ENCODE data around the gene SLC20A1. TPM values are rescaled to one million over a fixed set of nuclear protein-coding genes. Genes with fewer than 3 reads are reported as not detected.

SLC20A1 gene, protein sequence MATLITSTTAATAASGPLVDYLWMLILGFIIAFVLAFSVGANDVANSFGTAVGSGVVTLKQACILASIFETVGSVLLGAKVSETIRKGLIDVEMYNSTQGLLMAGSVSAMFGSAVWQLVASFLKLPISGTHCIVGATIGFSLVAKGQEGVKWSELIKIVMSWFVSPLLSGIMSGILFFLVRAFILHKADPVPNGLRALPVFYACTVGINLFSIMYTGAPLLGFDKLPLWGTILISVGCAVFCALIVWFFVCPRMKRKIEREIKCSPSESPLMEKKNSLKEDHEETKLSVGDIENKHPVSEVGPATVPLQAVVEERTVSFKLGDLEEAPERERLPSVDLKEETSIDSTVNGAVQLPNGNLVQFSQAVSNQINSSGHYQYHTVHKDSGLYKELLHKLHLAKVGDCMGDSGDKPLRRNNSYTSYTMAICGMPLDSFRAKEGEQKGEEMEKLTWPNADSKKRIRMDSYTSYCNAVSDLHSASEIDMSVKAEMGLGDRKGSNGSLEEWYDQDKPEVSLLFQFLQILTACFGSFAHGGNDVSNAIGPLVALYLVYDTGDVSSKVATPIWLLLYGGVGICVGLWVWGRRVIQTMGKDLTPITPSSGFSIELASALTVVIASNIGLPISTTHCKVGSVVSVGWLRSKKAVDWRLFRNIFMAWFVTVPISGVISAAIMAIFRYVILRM
- 99.9 and 106 TPM in 2 replicates for total RNA-seq (2021)
- percentile 99 among the genes with signal in this experiment for Bru-seq, nascent RNA
- BruChase-seq, experiment 1, labeled RNA remaining after a 2-hour chase, result percentile 99 among the genes with signal in this experiment
- BruChase-seq, experiment 2, labeled RNA remaining after a 6-hour chase, result percentile 96 among the genes with signal in this experiment
- long read RNA-seq, transcript SLC20A1-201 (11 exons, 3,381 nt), result major isoform, 84 of 122 reads
- long read RNA-seq, partial matches to known transcripts, result 22 of 122 reads
- long read RNA-seq, other reads (novel, unspliced or antisense), result 16 of 122 reads

DNA sequence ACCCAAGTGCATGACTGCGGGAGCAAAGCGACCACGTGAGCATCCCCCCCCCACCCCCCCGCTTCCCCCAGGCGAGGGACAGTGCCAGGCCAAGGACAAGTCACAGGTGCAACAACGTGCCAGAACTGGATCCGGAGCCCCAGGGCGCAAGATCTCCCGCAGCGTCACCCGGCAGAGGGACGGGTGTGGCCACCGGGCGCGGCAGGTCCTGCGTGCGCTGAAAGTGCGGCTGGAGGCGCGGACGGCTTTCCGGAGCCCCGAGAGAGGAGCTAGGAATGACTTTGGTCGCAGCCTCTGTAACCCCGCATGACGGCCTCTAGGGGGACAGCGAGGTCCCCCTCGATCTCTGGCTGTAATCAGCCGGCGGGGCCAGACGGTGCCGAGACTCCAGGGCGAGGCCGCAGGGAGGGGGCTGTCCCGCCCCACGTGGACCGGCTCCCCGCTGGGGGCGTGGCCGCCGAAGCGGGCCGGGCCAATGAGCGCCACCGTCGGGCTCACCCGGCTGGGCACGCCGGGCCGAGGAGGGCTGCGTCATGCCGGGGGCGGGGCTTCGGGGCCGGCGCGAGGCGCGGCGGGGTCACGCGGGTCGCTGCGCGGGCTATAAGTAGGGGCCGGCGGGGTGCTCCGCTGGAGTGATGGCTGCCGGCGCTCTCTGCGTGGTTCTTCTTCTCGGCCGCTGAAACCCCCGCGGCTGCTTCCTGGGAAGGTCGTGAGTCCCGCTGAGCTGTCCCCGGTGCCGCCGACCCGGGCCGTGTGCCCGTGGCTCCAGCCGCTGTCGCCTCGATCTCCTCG lies at the start of gene SLC20A1:
Gene SLC20A1, plus strand, starts transcription at position 630 of the 792 bp plus-strand sequence. CDS start 890 bp downstream, outside the sequence.
- no peaks in the 10 kb centered on the region for H3K9me2 ChIP-seq (ENCODE audit: insufficient read depth)
- H3K27me3 ChIP-seq (ENCODE audit: insufficient read depth, low read depth), result no peaks in the 10 kb centered on the region
- peak within 1 kb of the TSS; percentile 99 for H3K4me2 ChIP-seq
- no peak for TF ChIP-seq EZH2 (IDR thresholded peaks at IDR 0.05; ENCODE audit: low read depth)
- TF ChIP-seq, protein P1, sequence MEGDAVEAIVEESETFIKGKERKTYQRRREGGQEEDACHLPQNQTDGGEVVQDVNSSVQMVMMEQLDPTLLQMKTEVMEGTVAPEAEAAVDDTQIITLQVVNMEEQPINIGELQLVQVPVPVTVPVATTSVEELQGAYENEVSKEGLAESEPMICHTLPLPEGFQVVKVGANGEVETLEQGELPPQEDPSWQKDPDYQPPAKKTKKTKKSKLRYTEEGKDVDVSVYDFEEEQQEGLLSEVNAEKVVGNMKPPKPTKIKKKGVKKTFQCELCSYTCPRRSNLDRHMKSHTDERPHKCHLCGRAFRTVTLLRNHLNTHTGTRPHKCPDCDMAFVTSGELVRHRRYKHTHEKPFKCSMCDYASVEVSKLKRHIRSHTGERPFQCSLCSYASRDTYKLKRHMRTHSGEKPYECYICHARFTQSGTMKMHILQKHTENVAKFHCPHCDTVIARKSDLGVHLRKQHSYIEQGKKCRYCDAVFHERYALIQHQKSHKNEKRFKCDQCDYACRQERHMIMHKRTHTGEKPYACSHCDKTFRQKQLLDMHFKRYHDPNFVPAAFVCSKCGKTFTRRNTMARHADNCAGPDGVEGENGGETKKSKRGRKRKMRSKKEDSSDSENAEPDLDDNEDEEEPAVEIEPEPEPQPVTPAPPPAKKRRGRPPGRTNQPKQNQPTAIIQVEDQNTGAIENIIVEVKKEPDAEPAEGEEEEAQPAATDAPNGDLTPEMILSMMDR (conservative IDR thresholded peaks at IDR 0.05), result peak; percentile 66
- H3K9me3 ChIP-seq (ENCODE audit: insufficient read depth, low read depth), result no peaks in the 10 kb centered on the region
- H3K4me3 ChIP-seq, result peak within 1 kb of the TSS; percentile 99
- peaks cover 38% of the 10 kb centered on the region for H4K20me1 ChIP-seq (ENCODE audit: insufficient read depth)
- ChIA-PET POLR2A (ENCODE audit: unreplicated experiment) (interaction anchor here (0.6 to 3.1 kb wide), 8 partner anchors 10 to 81 kb away, joined by 3 to 57 read pairs (median 6); partner anchors contain the start of gene CHCHD5), CTCF (interaction anchor here (0.5 to 1.7 kb wide), 9 partner anchors 12 to 61 kb away, joined by 3 to 19 read pairs (median 7); partner anchors contain the start of gene CHCHD5)
- peaks cover 37% of the 10 kb centered on the region for H3K36me3 ChIP-seq (ENCODE audit: low read depth)
- H3F3A ChIP-seq (ENCODE audit: insufficient read depth, low read depth), result peaks cover 83% of the 10 kb centered on the region
- peak within 1 kb of the TSS; percentile 66; the same call in 1 of the 2 replicates for H2AFZ ChIP-seq
- peak within 1 kb of the TSS; percentile 99 for H3K27ac ChIP-seq
- peaks cover 69% of the 10 kb centered on the region for H3K79me2 ChIP-seq (ENCODE audit: low read depth)
- peak; percentile 93 to 98 for DNase-seq
- peaks cover 68% of the 10 kb centered on the region for H3K4me1 ChIP-seq (replicated peaks; ENCODE audit: insufficient read depth)
- no TSS peak for BruUV-seq (replicated peaks)
- intact Hi-C loops (cut with micrococcal nuclease; ENCODE audit: unreplicated experiment), result loop anchor here (1.0 to 10.0 kb wide), 5 partner anchors 18 to 429 kb away; partner anchors contain the start of gene CHCHD5

DNA sequence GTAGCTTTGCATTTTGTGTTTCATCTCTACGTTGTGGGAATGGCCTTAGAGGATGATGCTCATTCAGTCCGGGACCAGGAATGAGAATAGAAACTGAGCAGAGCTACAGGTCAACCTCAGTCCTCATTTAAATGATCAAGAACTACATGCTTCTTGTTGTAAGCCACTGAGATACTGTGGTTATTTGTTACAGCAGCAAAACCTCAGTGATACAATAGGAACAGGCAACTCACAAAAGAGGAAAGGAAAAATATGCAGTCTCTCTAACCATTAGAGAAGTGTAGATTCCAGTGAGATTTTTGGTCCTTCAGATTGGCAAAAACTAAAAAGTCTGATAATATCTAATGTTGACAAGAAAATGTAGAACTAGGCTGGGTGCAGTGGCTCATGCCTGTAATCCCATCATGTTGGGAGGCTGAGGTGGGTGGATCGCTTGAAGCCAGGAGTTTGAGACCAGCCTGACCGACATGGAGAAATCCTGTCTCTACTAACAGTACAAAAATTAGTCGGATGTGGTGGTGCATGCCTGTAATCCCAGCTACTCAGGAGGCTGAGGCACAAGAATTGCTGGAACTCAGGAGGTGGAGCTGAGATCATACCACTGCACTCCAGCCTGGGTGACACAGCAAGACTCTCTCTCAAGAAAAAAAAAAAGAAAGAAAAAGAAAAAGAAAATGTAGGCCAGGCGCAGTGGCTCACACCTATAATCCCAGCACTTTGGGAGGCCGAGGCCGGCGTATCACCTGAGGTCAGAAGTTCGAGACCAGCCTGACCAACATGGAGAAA lies 48.0 kb upstream of the SLC20A1 start:
- no TSS peak for BruUV-seq (replicated peaks)
- intact Hi-C loops (cut with micrococcal nuclease; ENCODE audit: unreplicated experiment), result no loop called here
- Histone ChIP-seq H3K4me2 (no peak overlapping the region), H3F3A (ENCODE audit: insufficient read depth, low read depth) (no peaks in the 10 kb centered on the region; the same call in 1 of the 2 replicates), H3K27ac (no peak overlapping the region), H3K36me3 (ENCODE audit: low read depth) (no peaks in the 10 kb centered on the region), H2AFZ (no peak overlapping the region), H3K4me1 (replicated peaks; ENCODE audit: insufficient read depth) (peaks cover 23% of the 10 kb centered on the region), H3K9me3 (ENCODE audit: insufficient read depth, low read depth) (no peaks in the 10 kb centered on the region), H4K20me1 (ENCODE audit: insufficient read depth) (no peaks in the 10 kb centered on the region), H3K4me3 (no peak overlapping the region), H3K79me2 (ENCODE audit: low read depth) (no peaks in the 10 kb centered on the region), H3K27me3 (ENCODE audit: insufficient read depth, low read depth) (no peaks in the 10 kb centered on the region), H3K9me2 (ENCODE audit: insufficient read depth) (no peaks in the 10 kb centered on the region)
- ChIA-PET CTCF (no interaction called here), POLR2A (ENCODE audit: unreplicated experiment) (no interaction called here)
- no peak for DNase-seq
- TF ChIP-seq, protein P1 (conservative IDR thresholded peaks at IDR 0.05), result no peak
- no peak for TF ChIP-seq EZH2 (IDR thresholded peaks at IDR 0.05; ENCODE audit: low read depth)
